Heart left ventricle (tissue), 16 donors: Measurements from ENCODE around the gene HOXC11. TPM values are rescaled to one million over a fixed set of nuclear protein-coding genes. Genes with fewer than 3 reads are reported as not detected.

ENCODE experiments used
- ATAC-seq, 4 donors: fragments of 200-7000 bp; cut with Tn5 transposase; one replicate each; pipeline ENCODE4 v1.9.1; 2020 to 2022; ENCODE audit warnings: moderate library complexity in 4 of 4, mild to moderate bottlenecking in 3 of 4, moderate number of reproducible peaks in 1 of 4
- DNase-seq, 5 donors: peaks; one replicate each; pipeline ENCODE4 v3.0.0-alpha.2; 2020
- H3K27ac ChIP-seq, 12 donors: fragments of 200-600 bp; sonication (generic) in 4 of 12; one replicate each; pipeline versions ENCODE4 v1.5.0 to v1.8.0; 2016 to 2022; ENCODE audit warnings: mild to moderate bottlenecking in 2 of 12
- H3K27me3 ChIP-seq, 9 donors: fragments of 200-600 bp; sonication (generic) in 2 of 9; one replicate each; pipeline versions ENCODE4 v1.5.1 to v1.8.0; 2016 to 2022; ENCODE audit warnings: mild to moderate bottlenecking in 3 of 9
- H3K36me3 ChIP-seq, 9 donors: fragments of 200-600 bp; sonication (generic) in 2 of 9; one replicate each; pipeline versions ENCODE4 v1.5.0 to v1.8.0; 2018 to 2022; ENCODE audit warnings: mild to moderate bottlenecking in 2 of 9
- H3K4me1 ChIP-seq, 12 donors: fragments of 200-600 bp; sonication (generic) in 4 of 12; one replicate each; pipeline versions ENCODE4 v1.5.0 to v1.8.0; 2016 to 2022; ENCODE audit warnings: mild to moderate bottlenecking in 3 of 12
- H3K4me3 ChIP-seq, 12 donors: fragments of 200-600 bp; sonication (generic) in 4 of 12; one replicate each; pipeline versions ENCODE4 v1.5.0 to v1.8.0; 2017 to 2022; ENCODE audit warnings: mild to moderate bottlenecking in 9 of 12, moderate library complexity in 4 of 12
- H3K9me3 ChIP-seq, 12 donors: fragments of 200-600 bp; sonication (generic) in 4 of 12; one replicate each; pipeline versions ENCODE4 v1.5.0 to v1.8.0; 2016 to 2022; ENCODE audit warnings: mild to moderate bottlenecking in 1 of 12
- POLR2A ChIP-seq, 2 donors: fragments of 450-650 bp; IDR thresholded peaks; one replicate each; pipeline ENCODE4 v1.6.1; 2017; ENCODE audit warnings: antibody characterized with exemption in 2 of 2, mild to moderate bottlenecking in 2 of 2, moderate library complexity in 2 of 2
- WGBS, 4 donors: extraction: QIAGEN DNeasy Blood & Tissue Kit in 2 of 4; methylation state at CpG; one replicate each; pipeline versions ENCODE4 v1.1.5 to v1.1.7; 2013 to 2018; 5-methylcytosine and 5-hydroxymethylcytosine counted together
- intact Hi-C, 10 donors: fragments of 100-400 bp; cut with DNase I; formaldehyde crosslinking; loops; one replicate each; pipeline versions ENCODE4 v1.11.1 to v1.14.2; 2022
- polyA plus RNA-seq, 2 donors: library from polyadenylated mRNA; stranded (reverse); fragments of 200-250 nt; gene quantifications; one replicate each; pipeline ENCODE4 v1.2.3, GENCODE V29; 2013
- total RNA-seq, 9 donors: library from RNA; depleted of rRNA in 2 of 9; stranded (reverse); fragments of >200 nt in 2 of 9; fragmentation: NEBNext Ultra II Directional in 3 of 9; extraction: Animal tissue kit (Norgen Biotek cat#: 25700) in 3 of 9; gene quantifications; one replicate each; pipeline versions ENCODE4 v1.1.0 to v1.2.4, GENCODE V29; 2016 to 2023
- TF ChIP-seq, protein P1 (sequence below), 12 donors: fragments of 200-600 bp; sonication (generic) in 4 of 12; IDR thresholded peaks; one replicate each; pipeline versions ENCODE4 v1.5.0 to v1.8.0; 2018 to 2022; ENCODE audit warnings: antibody characterized with exemption in 12 of 12, mild to moderate bottlenecking in 5 of 12
- donor health status: ischemic (EF 13 %, LVEDD 7.1; RV severe dilation, severe dysfunction).
- donor health status: healthy with polysubstance abuse.
- donor health status: DM: no; HTN: yes; CAD: no.
- donor health status: DM: no; HTN: no; CAD: no.
- donor health status: ischemic (EF 25% LVEDD 6.9; RV normal size, moderate dysfunction).
- donor health status: ischemic (EF 25% LVEDD 5.7; RV mildly dilated, moderate dysfunction).
- donor health status: healthy.
- donor health status: DM: yes; HTN: yes; CAD: no.
- donor health status: ischemic (EF 35%, LVEDD 5.7; RV mildly dilated, moderate dysfunction).
- donor health status: nonischemic (EF 11% LVEDD 7.7; RV severe dilation, severe dysfunction).
- donor health status: DM: yes; HTN: yes; CAD: no.
- donor health status: PGD.
- donor health status: ischemic (EF 29% LVEDD 5.4; RV normal size, mild dysfunction).
- donor health status: nonischemic (EF 23%, LVEDD 6.1; RV moderate dilation, normal function).

The HOXC11 gene
- total and polyA plus RNA-seq, 11 donors = not detected

DNA sequence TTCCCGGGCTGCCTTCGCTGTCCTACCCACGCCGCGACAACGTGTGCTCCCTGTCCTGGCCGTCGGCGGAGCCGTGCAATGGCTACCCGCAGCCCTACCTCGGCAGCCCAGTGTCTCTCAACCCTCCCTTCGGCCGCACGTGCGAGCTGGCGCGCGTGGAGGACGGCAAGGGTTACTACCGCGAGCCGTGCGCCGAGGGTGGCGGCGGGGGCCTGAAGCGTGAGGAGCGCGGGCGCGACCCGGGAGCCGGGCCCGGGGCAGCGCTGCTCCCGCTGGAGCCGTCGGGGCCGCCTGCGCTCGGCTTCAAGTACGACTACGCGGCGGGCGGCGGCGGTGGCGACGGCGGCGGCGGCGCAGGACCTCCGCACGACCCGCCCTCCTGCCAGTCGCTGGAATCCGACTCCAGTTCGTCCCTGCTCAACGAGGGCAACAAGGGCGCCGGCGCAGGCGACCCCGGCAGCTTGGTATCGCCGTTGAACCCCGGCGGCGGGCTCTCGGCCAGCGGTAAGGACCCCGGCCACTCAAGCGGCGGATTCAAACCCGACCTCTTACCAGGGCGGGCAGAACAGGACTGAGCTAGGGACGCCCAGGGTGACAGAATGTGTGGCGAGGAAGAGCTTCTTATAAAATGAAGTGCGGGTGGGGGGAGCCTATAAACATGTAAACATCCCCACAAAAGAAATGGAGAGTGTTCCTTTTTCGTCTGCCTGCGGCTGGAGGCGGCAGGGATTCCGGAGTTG, 17.7 kb upstream of the HOXC11 start:
- 2 to 4% (median 3%) methylated on average over 16 to 86 of the region's 86 CpGs for WGBS, 4 donors
- H3K27ac ChIP-seq = no peak overlapping the region
- H3K4me1 ChIP-seq = peaks cover 0 to 18% (median 5%) of the 10 kb centered on the region in 12 donors
- peaks cover 81 to 100% (median 100%) of the 10 kb centered on the region in 9 donors for H3K27me3 ChIP-seq
- no peaks in the 10 kb centered on the region for H3K36me3 ChIP-seq
- no peak overlapping the region for H3K4me3 ChIP-seq
- DNase-seq = no peak
- intact Hi-C loops = no loop called here
- no peak for TF ChIP-seq POLR2A (IDR thresholded peaks at IDR 0.05)
- TF ChIP-seq, protein P1, sequence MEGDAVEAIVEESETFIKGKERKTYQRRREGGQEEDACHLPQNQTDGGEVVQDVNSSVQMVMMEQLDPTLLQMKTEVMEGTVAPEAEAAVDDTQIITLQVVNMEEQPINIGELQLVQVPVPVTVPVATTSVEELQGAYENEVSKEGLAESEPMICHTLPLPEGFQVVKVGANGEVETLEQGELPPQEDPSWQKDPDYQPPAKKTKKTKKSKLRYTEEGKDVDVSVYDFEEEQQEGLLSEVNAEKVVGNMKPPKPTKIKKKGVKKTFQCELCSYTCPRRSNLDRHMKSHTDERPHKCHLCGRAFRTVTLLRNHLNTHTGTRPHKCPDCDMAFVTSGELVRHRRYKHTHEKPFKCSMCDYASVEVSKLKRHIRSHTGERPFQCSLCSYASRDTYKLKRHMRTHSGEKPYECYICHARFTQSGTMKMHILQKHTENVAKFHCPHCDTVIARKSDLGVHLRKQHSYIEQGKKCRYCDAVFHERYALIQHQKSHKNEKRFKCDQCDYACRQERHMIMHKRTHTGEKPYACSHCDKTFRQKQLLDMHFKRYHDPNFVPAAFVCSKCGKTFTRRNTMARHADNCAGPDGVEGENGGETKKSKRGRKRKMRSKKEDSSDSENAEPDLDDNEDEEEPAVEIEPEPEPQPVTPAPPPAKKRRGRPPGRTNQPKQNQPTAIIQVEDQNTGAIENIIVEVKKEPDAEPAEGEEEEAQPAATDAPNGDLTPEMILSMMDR (IDR thresholded peaks at IDR 0.05) = no peak
- H3K9me3 ChIP-seq = no peaks in the 10 kb centered on the region
- no peak for ATAC-seq

DNA sequence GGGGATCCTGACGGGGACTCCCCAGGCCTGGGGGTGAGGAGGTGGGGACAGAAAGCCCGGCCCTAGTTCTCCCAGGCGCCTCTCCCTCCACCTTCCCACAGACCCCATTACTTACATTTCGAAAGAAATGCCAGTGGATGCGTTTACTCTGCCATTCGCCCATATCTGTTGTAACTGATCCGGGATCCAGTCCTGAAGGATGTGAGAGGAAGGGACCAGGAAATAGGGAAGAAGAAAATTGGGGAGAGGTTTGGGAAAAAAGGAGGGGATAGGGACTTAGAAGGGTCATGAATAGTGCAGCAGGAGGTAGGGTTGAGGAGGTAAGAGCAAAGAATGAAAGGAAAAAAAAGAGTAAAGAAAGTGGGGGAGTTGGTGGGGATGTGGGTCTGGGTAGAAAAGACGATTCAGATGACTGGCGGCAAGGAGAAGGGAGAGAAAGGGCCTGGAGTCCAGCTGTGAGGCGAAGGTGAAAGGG, 17.1 kb upstream of the HOXC11 start:
- Histone ChIP-seq H3K4me3 (no peak overlapping the region), H3K27me3 (peaks cover 81 to 100% (median 100%) of the 10 kb centered on the region in 9 donors), H3K36me3 (no peaks in the 10 kb centered on the region), H3K9me3 (no peaks in the 10 kb centered on the region), H3K4me1 (peaks cover 0 to 21% (median 5%) of the 10 kb centered on the region in 12 donors), H3K27ac (no peak overlapping the region)
- intact Hi-C loops = no loop called here
- DNase-seq (no peak), ATAC-seq (no peak)
- WGBS, 4 donors = 7 to 10% (median 9%) methylated on average over 10 of the region's 10 CpGs
- no peak for TF ChIP-seq POLR2A (IDR thresholded peaks at IDR 0.05)
- TF ChIP-seq, protein P1 (IDR thresholded peaks at IDR 0.05) = no peak

DNA sequence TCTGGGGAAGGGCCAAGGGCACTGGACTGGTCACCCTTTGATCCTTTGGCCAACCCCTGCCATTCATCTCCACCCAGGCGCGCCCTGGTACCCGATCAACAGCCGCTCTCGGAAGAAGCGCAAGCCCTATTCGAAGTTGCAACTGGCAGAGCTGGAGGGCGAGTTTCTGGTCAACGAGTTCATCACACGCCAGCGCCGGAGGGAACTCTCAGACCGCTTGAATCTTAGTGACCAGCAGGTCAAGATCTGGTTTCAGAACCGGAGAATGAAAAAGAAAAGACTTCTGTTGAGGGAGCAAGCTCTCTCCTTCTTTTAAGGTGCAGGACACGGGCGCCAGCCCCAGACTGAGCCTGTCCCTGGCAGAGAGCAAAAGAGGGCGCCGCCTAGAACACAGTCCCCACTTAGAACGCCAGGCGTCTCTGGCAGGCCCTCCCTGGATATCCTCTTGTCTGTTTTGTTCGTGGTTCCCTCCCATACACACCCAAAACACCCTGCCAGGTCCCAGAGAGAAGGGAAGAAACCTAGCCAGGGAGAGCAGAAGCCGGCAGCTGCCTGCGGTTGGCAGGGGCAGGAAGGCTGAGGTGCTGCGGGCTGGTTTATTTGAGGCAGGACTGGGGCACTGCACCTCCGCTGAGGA, 16.6 kb upstream of the HOXC11 start:
- intact Hi-C loops = no loop called here
- Histone ChIP-seq H3K4me3 (no peak overlapping the region), H3K36me3 (no peaks in the 10 kb centered on the region), H3K4me1 (peaks cover 0 to 21% (median 2%) of the 10 kb centered on the region in 12 donors), H3K27ac (no peak overlapping the region), H3K27me3 (peaks cover 81 to 100% (median 100%) of the 10 kb centered on the region in 9 donors), H3K9me3 (no peaks in the 10 kb centered on the region)
- TF ChIP-seq, protein P1 (IDR thresholded peaks at IDR 0.05) = no peak
- TF ChIP-seq POLR2A (IDR thresholded peaks at IDR 0.05) = no peak
- ATAC-seq = no peak
- WGBS, 4 donors = 8 to 10% (median 9%) methylated on average over 22 to 25 of the region's 25 CpGs
- no peak for DNase-seq

- 11 to 20% (median 15%) methylated on average over 11 of the region's 11 CpGs for WGBS, 4 donors
- no peak overlapping the region for H3K4me3 ChIP-seq
- no peak for ATAC-seq
Observed at GRCh38 chr12:53956914-53957536, 15.9 kb upstream of the HOXC11 start.

More at GRCh38 chr12:53956914-53957536, 15.9 kb upstream of the HOXC11 start:
- Histone ChIP-seq H3K9me3 (no peaks in the 10 kb centered on the region), H3K4me1 (peaks cover 0 to 17% (median 0%) of the 10 kb centered on the region in 12 donors), H3K27ac (no peak overlapping the region), H3K27me3 (peaks cover 81 to 100% (median 100%) of the 10 kb centered on the region in 9 donors), H3K36me3 (no peaks in the 10 kb centered on the region)
- TF ChIP-seq POLR2A (IDR thresholded peaks at IDR 0.05) = no peak
- TF ChIP-seq, protein P1 (IDR thresholded peaks at IDR 0.05) = no peak
- intact Hi-C loops = no loop called here
- DNase-seq = no peak
